ENCODE data around the gene ACTRT2. TPM values are rescaled to one million over a fixed set of nuclear protein-coding genes. Genes with fewer than 3 reads are reported as not detected.

Gene ACTRT2
- total RNA-seq, 4 donors from 2014 or later, result not detected

DNA sequence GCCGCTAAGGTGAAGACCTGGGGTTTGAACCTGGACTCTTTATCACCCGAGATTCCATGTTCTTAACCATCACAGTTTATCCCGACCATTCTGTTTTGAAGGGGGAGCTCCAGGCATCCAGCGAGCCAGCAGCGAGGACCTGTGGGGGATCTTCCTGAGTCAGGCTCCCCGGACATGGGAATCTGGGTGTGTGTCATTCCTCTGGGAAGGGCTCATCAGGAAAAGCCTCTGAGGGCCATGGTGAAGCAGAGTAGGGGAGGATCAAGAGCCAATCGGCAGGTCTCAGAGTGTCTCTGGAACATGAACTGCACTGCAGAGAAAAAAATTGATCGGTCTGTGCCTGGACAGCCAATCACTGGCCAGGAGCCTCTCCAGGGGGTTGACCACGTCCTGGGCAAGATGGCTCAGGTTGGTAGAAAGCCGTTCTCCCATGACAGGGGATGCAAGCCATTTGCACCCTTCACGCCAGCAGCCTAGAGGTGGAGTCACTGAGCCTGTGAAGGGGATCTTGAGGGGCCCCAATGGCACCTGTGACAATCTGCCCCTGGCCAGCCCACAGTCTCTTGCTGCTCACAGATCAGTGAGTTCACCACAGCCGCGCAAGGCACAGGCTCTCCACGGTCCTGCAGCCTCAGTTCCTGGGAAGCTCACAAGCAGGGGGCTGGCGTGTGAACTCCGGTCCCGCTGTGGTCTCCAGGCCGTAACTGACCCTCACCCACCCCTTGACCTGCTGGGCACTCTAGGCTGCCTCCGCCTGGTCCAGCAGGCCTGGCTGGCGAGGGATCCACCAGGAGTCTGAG is 20.4 kb upstream of the ACTRT2 start:
- Histone ChIP-seq H3K9me3 (peaks cover 0 to 5% (median 0%) of the 10 kb centered on the region in 4 donors), H3K36me3 (no peaks in the 10 kb centered on the region), H3K27me3 (peaks cover 0 to 76% (median 0%) of the 10 kb centered on the region in 4 donors), H3K4me1 (no peaks in the 10 kb centered on the region), H3K27ac (replicated peaks in 1 of 4) (no peak overlapping the region), H3K4me3 (no peak overlapping the region)
- TF ChIP-seq POLR2AphosphoS5 (IDR thresholded peaks at IDR 0.05) (no peak), POLR2A (IDR thresholded peaks at IDR 0.05; ENCODE audit: low read depth) (no peak), EP300 (IDR thresholded peaks at IDR 0.05) (no peak)
- TF ChIP-seq, protein P1, sequence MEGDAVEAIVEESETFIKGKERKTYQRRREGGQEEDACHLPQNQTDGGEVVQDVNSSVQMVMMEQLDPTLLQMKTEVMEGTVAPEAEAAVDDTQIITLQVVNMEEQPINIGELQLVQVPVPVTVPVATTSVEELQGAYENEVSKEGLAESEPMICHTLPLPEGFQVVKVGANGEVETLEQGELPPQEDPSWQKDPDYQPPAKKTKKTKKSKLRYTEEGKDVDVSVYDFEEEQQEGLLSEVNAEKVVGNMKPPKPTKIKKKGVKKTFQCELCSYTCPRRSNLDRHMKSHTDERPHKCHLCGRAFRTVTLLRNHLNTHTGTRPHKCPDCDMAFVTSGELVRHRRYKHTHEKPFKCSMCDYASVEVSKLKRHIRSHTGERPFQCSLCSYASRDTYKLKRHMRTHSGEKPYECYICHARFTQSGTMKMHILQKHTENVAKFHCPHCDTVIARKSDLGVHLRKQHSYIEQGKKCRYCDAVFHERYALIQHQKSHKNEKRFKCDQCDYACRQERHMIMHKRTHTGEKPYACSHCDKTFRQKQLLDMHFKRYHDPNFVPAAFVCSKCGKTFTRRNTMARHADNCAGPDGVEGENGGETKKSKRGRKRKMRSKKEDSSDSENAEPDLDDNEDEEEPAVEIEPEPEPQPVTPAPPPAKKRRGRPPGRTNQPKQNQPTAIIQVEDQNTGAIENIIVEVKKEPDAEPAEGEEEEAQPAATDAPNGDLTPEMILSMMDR (IDR thresholded peaks at IDR 0.05), result no peak
- no peak for DNase-seq (ENCODE audit: extremely low spot score)
- WGBS, result 53% methylated on average over 11 of the region's 20 CpGs
- intact Hi-C loops (cut with DNase I), result no loop called here

DNA sequence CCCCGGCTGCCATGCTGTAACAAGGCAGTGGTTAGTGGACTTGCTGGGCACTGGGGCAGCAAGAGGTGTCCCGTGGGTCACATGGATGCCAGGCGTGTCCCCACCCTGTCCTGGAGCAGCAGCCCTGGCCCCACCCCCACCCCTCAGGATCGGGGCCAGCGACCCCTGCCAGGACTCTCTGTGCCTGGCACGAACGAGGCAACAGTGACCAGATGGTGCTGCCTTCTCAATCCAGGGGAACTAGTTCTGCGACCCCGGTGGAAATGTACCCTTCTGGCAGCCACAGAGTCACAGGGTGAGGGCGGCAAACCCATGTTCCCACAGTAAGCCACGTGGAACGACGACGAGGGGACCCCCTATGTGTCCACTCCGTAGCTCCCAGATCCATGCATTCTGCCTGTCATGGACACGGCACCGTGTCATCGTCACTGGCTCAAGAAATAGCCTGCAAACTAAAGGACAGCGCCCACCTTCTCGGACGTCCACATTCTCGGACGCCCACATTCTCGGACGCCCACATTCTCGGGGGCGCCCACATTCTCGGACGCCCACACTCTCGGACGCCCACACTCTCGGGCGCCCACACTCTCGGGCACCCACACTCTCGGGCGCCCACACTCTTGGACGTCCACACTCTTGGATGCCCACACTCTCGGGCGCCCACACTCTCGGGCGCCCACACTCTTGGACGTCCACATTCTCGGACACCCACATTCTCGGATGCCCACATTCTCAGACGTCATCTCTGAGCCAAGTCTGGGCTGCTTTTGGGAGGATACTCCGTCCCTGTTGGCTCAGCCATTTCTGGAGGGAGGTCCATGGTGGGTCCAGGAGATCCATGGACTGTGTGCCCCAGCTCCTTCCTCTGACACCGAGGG is 19.6 kb upstream of the ACTRT2 start:
- WGBS, result 87% methylated on average over 37 of the region's 47 CpGs
- intact Hi-C loops (cut with DNase I), result no loop called here
- TF ChIP-seq POLR2A (IDR thresholded peaks at IDR 0.05; ENCODE audit: low read depth) (no peak), POLR2AphosphoS5 (IDR thresholded peaks at IDR 0.05) (no peak), EP300 (IDR thresholded peaks at IDR 0.05) (no peak)
- TF ChIP-seq, protein P1 (IDR thresholded peaks at IDR 0.05), result no peak
- Histone ChIP-seq H3K27ac (replicated peaks in 1 of 4) (no peak overlapping the region), H3K4me3 (no peak overlapping the region), H3K9me3 (peaks cover 0 to 5% (median 0%) of the 10 kb centered on the region in 4 donors), H3K4me1 (no peaks in the 10 kb centered on the region), H3K27me3 (peaks cover 0 to 83% (median 0%) of the 10 kb centered on the region in 4 donors), H3K36me3 (no peaks in the 10 kb centered on the region)
- DNase-seq (ENCODE audit: extremely low spot score), result no peak

DNA sequence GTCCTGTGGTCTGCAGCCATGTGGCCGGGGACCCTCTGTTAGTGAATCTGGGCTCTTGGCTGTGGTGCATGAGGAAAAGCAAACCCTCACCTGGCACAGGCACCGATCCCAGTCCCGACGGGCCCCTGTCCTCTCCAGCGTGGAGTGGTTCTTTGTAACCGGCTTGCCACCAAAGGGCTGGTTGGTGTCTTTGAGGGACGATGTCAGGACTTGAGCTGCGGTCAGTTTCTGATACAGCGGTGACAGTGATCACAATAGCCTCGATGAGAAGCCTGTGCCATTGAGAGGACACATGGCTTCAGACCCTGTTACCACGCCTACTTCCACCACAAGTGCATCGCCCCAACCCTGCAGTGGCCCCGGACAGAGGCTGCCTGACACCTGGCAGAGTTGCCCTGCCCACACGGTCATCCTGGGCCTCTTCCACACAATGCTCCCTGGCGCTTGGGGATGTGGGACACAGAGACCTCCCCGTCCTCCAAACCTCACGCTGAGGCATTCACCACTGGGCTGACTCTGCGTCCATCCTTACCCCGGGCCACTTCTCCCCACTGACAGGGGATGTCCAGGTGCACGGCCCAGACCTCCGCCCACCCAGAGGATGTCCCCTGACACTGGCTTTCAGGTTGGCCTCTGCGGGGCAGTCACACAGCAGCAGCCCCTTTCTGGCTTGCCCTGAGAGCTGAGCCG is 18.8 kb upstream of the ACTRT2 start:
- no peak overlapping the region for H3K27ac ChIP-seq (replicated peaks in 1 of 4)
- no peaks in the 10 kb centered on the region for H3K36me3 ChIP-seq
- H3K9me3 ChIP-seq, result peaks cover 0 to 5% (median 2%) of the 10 kb centered on the region in 4 donors
- no peaks in the 10 kb centered on the region for H3K4me1 ChIP-seq
- no peak overlapping the region for H3K4me3 ChIP-seq
- no peak for TF ChIP-seq EP300 (IDR thresholded peaks at IDR 0.05)
- TF ChIP-seq POLR2A (IDR thresholded peaks at IDR 0.05; ENCODE audit: low read depth), result no peak
- TF ChIP-seq, protein P1 (IDR thresholded peaks at IDR 0.05), result no peak
- no peak for TF ChIP-seq POLR2AphosphoS5 (IDR thresholded peaks at IDR 0.05)
- intact Hi-C loops (cut with DNase I), result no loop called here
- 84% methylated on average over 12 of the region's 23 CpGs for WGBS
- H3K27me3 ChIP-seq, result peaks cover 0 to 86% (median 0%) of the 10 kb centered on the region in 4 donors
- no peak for DNase-seq (ENCODE audit: extremely low spot score)

DNA sequence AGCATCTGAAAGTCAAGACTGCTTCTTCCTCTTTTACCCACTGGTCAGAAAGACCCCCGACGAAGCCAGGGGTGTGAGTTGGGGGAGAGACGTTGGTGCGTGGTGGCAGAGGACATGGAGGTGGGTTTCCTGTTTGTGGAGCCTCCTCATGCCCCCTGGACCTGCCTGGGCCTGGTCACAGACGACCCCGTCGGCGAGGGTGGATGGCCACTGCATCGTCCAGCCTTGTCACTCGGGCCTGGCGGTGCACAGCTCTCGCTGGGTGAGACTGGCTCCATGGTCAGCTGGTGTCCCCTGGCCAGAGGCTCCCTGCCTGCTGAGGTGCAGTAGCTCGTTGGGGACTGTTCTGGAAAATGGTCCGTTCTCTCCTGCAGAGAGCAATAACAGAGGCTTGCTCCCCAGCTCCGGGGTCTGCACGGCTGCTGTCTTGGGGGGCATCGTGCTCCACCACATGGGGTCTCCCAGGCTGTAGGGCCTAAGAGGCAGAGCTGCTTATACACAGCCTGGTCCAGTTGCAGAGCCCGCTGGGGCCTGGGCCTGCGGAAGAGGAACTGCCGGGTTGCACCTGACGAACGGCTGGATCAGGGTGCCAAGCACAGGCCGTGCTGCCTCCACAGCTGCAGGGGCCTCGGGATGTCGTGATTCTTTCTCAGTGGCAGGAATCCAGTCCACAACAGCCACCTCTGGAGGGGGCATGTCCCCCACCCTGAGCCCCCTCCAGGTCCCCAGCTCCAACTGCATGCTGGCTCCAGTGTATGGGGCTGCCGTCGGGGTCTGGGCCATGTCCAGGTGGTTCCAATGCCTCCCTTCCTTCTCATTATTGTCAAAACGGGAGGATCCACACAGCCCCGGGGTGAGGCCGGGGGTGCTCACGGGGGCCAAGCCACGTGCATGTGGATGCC is 18.0 kb upstream of the ACTRT2 start:
- H3K4me1 ChIP-seq, result no peaks in the 10 kb centered on the region
- intact Hi-C loops (cut with DNase I), result no loop called here
- no peak for DNase-seq (ENCODE audit: extremely low spot score)
- TF ChIP-seq POLR2AphosphoS5 (IDR thresholded peaks at IDR 0.05) (no peak), POLR2A (IDR thresholded peaks at IDR 0.05; ENCODE audit: low read depth) (no peak), EP300 (IDR thresholded peaks at IDR 0.05) (no peak)
- TF ChIP-seq, protein P1 (IDR thresholded peaks at IDR 0.05), result no peak
- no peaks in the 10 kb centered on the region for H3K36me3 ChIP-seq
- H3K4me3 ChIP-seq, result no peak overlapping the region
- 71% methylated on average over 12 of the region's 32 CpGs for WGBS
- H3K27me3 ChIP-seq, result peaks cover 0 to 86% (median 0%) of the 10 kb centered on the region in 4 donors
- peaks cover 0 to 10% (median 3%) of the 10 kb centered on the region in 4 donors for H3K9me3 ChIP-seq
- no peak overlapping the region for H3K27ac ChIP-seq (replicated peaks in 1 of 4)

Measured in esophagus muscularis mucosa (tissue), 4 donors.